HG02885 (cell line): ENCODE data around the gene AP3S1.
"Not testable (repeated sequence)": the region's sequence is repeated elsewhere in the genome, so short reads cannot be mapped to it uniquely, and the experiment has no call there.

ENCODE experiments used
- ATAC-seq: cut with Tn5 transposase; IDR thresholded peaks from one replicate; pipeline ENCODE4 v1.9.1; 2021; ENCODE audit warnings: mild to moderate bottlenecking; ENCODE audit not compliant: unreplicated experiment, poor library complexity

AP3S1 gene

GRCh38 chr5:115820846-115821245 is 20.9 kb upstream of the AP3S1 start:
- no peak for ATAC-seq

GRCh38 chr5:115824983-115825382 is 16.8 kb upstream of the AP3S1 start:
- ATAC-seq, result not testable (repeated sequence)

- ATAC-seq, result no peak
Observed at GRCh38 chr5:115825948-115826347, 15.8 kb upstream of the AP3S1 start.

- ATAC-seq, result no peak
Observed at GRCh38 chr5:115829913-115830312, 11.8 kb upstream of the AP3S1 start.

GRCh38 chr5:115831163-115831768 is 10.5 kb upstream of the AP3S1 start:
- peak; percentile 86 for ATAC-seq

- no peak for ATAC-seq
Observed at GRCh38 chr5:115835481-115835880, 6.3 kb upstream of the AP3S1 start.

GRCh38 chr5:115838885-115839518 is 2.7 kb upstream of the AP3S1 start:
- ATAC-seq, result peak; percentile 16

- no peak for ATAC-seq
Observed at GRCh38 chr5:115840873-115841272, 862 bp upstream of the AP3S1 start.

- ATAC-seq, result peak; percentile 30
Observed at GRCh38 chr5:115842089-115842935, 577 bp downstream of the AP3S1 start.

- ATAC-seq, result no peak
Observed at GRCh38 chr5:115842952-115843351, 1.2 kb downstream of the AP3S1 start.

- no peak for ATAC-seq
Observed at GRCh38 chr5:115843444-115844130, 1.9 kb downstream of the AP3S1 start.

GRCh38 chr5:115844321-115844817 is 2.6 kb downstream of the AP3S1 start:
- ATAC-seq, result no peak

- ATAC-seq, result no peak
Observed at GRCh38 chr5:115847290-115847689, 5.6 kb downstream of the AP3S1 start.

GRCh38 chr5:115849258-115849798 is 7.6 kb downstream of the AP3S1 start:
- ATAC-seq, result no peak

- ATAC-seq, result no peak
Observed at GRCh38 chr5:115850744-115851416, 9.1 kb downstream of the AP3S1 start.

GRCh38 chr5:115854139-115854538 is 12.4 kb downstream of the AP3S1 start:
- ATAC-seq, result no peak

- no peak for ATAC-seq
Observed at GRCh38 chr5:115855959-115856358, 14.2 kb downstream of the AP3S1 start.

- ATAC-seq, result no peak
Observed at GRCh38 chr5:115857057-115857479, 15.3 kb downstream of the AP3S1 start.

- no peak for ATAC-seq
Observed at GRCh38 chr5:115857626-115858349, 16.1 kb downstream of the AP3S1 start.
